Colonic mucosa (tissue), 4 donors: ENCODE results near the gene DROSHA. TPM values are rescaled to one million over a fixed set of nuclear protein-coding genes. Genes with fewer than 3 reads are reported as not detected.
"Not testable (repeated sequence)": the region's sequence is repeated elsewhere in the genome, so short reads cannot be mapped to it uniquely, and the experiment has no call there.

Experiments used
- DNase-seq: peaks from one replicate; pipeline ENCODE4 v3.0.0-alpha.2; 2020
- H3K27ac ChIP-seq: fragments of 200-600 bp; one replicate; pipeline ENCODE4 v1.8.0; 2021
- H3K27me3 ChIP-seq: fragments of 200-600 bp; one replicate; pipeline ENCODE4 v1.8.0; 2021
- H3K36me3 ChIP-seq: fragments of 200-600 bp; one replicate; pipeline ENCODE4 v1.8.0; 2021
- H3K4me1 ChIP-seq: fragments of 200-600 bp; one replicate; pipeline ENCODE4 v1.8.0; 2021; ENCODE audit warnings: mild to moderate bottlenecking
- H3K4me3 ChIP-seq: fragments of 200-600 bp; one replicate; pipeline ENCODE4 v1.8.0; 2021
- H3K9ac ChIP-seq, 2 donors: one replicate each; pipeline ENCODE4 v1.7.0; 2013; ENCODE audit warnings: control low read depth in 2 of 2, low read depth in 2 of 2, low read length in 2 of 2
- H3K9me3 ChIP-seq: fragments of 200-600 bp; one replicate; pipeline ENCODE4 v1.8.0; 2021
- intact Hi-C: fragments of 100-400 bp; cut with DNase I; formaldehyde crosslinking; loops from one replicate; pipeline ENCODE4 v1.14.1; 2022
- total RNA-seq, 2 donors: library from RNA; stranded (reverse); fragmentation: NEBNext Ultra II Directional in 1 of 2; extraction: Animal tissue kit (Norgen Biotek cat#: 25700) in 1 of 2; gene quantifications; one replicate each; pipeline ENCODE4 v1.2.1, GENCODE V29; 2021
- TF ChIP-seq, protein P1 (sequence below): fragments of 200-600 bp; IDR thresholded peaks from one replicate; pipeline ENCODE4 v1.8.0; 2022; ENCODE audit warnings: antibody characterized with exemption, mild to moderate bottlenecking
- donor health status: healthy.
- donor health status: DM: no; HTN: no; CAD: no.
- donor health status: DM: no; HTN: no; CAD: no.

DROSHA gene
- total RNA-seq, 2 donors from 2014 or later = 49.2 to 61.6 TPM

GRCh38 chr5:31556461-31556860, 24.6 kb upstream of the DROSHA start:
- DNase-seq = no peak
- H3K9ac ChIP-seq = no peak overlapping the region
- no peak overlapping the region for H3K4me3 ChIP-seq
- no peaks in the 10 kb centered on the region for H3K4me1 ChIP-seq
- H3K27me3 ChIP-seq = no peaks in the 10 kb centered on the region
- no peaks in the 10 kb centered on the region for H3K36me3 ChIP-seq
- H3K27ac ChIP-seq = no peak overlapping the region
- H3K9me3 ChIP-seq = no peaks in the 10 kb centered on the region
- intact Hi-C loops = no loop called here
- TF ChIP-seq, protein P1, sequence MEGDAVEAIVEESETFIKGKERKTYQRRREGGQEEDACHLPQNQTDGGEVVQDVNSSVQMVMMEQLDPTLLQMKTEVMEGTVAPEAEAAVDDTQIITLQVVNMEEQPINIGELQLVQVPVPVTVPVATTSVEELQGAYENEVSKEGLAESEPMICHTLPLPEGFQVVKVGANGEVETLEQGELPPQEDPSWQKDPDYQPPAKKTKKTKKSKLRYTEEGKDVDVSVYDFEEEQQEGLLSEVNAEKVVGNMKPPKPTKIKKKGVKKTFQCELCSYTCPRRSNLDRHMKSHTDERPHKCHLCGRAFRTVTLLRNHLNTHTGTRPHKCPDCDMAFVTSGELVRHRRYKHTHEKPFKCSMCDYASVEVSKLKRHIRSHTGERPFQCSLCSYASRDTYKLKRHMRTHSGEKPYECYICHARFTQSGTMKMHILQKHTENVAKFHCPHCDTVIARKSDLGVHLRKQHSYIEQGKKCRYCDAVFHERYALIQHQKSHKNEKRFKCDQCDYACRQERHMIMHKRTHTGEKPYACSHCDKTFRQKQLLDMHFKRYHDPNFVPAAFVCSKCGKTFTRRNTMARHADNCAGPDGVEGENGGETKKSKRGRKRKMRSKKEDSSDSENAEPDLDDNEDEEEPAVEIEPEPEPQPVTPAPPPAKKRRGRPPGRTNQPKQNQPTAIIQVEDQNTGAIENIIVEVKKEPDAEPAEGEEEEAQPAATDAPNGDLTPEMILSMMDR = no peak

DNA sequence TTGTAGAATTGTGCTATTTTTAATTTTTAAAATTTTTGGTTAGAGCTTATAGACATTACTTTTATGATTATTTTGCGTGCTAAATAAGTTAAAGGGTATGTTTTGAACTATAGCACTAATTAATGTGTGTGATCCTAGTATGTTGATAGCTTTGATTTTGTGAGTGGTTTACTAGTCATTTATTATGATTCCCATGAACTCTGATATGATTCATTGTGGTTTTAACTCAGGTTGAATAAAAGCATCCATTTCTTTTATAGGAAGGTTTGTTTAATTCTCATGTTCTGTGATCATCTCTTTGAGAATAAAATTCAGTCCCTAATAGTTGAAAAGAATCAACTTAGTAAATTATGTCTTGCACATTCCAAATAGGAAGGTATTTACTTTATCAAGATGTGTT, 22.7 kb upstream of the DROSHA start:
- Histone ChIP-seq H3K9me3 (no peaks in the 10 kb centered on the region), H3K27ac (no peak overlapping the region), H3K27me3 (no peaks in the 10 kb centered on the region), H3K4me3 (no peak overlapping the region), H3K4me1 (no peaks in the 10 kb centered on the region), H3K9ac (no peak overlapping the region), H3K36me3 (no peaks in the 10 kb centered on the region)
- TF ChIP-seq, protein P1 = no peak
- intact Hi-C loops = no loop called here
- no peak for DNase-seq

GRCh38 chr5:31553863-31554262, 22.0 kb upstream of the DROSHA start:
- DNase-seq = no peak
- TF ChIP-seq, protein P1 = no peak
- Histone ChIP-seq H3K27me3 (no peaks in the 10 kb centered on the region), H3K9ac (no peak overlapping the region), H3K9me3 (no peaks in the 10 kb centered on the region), H3K36me3 (no peaks in the 10 kb centered on the region), H3K4me3 (no peak overlapping the region), H3K4me1 (no peaks in the 10 kb centered on the region), H3K27ac (no peak overlapping the region)
- intact Hi-C loops = no loop called here

- H3K4me1 ChIP-seq = no peaks in the 10 kb centered on the region
- no peaks in the 10 kb centered on the region for H3K9me3 ChIP-seq
- H3K9ac ChIP-seq = no peak overlapping the region
- no peak overlapping the region for H3K27ac ChIP-seq
- intact Hi-C loops = no loop called here
- TF ChIP-seq, protein P1 = no peak
- H3K27me3 ChIP-seq = no peaks in the 10 kb centered on the region
- no peak for DNase-seq
- H3K4me3 ChIP-seq = no peak overlapping the region
- H3K36me3 ChIP-seq = no peaks in the 10 kb centered on the region
Observed at GRCh38 chr5:31551878-31552277, 20.0 kb upstream of the DROSHA start.

GRCh38 chr5:31549114-31549513, 17.2 kb upstream of the DROSHA start:
- intact Hi-C loops, DNase-seq, H3K9ac ChIP-seq, H3K4me1 ChIP-seq, H3K9me3 ChIP-seq, H3K27ac ChIP-seq, H3K36me3 ChIP-seq, H3K4me3 ChIP-seq, H3K27me3 ChIP-seq: not testable (repeated sequence)

- H3K4me1 ChIP-seq = peaks cover 5% of the 10 kb centered on the region
- intact Hi-C loops = no loop called here
- no peaks in the 10 kb centered on the region for H3K27me3 ChIP-seq
- H3K4me3 ChIP-seq = no peak overlapping the region
- no peak overlapping the region for H3K27ac ChIP-seq
- H3K36me3 ChIP-seq = peaks cover 9% of the 10 kb centered on the region
- H3K9me3 ChIP-seq = no peaks in the 10 kb centered on the region
- no peak overlapping the region for H3K9ac ChIP-seq
- no peak for DNase-seq
- TF ChIP-seq, protein P1 = no peak
Observed at GRCh38 chr5:31537851-31538250, 6.0 kb upstream of the DROSHA start.
